ENCODE results near the gene TXNDC11.
A peak's percentile ranks its signal among the peaks of the same experiment; 100 is the strongest.

Gene TXNDC11

GRCh38 chr16:11762431-11762830 is 19.8 kb upstream of the TXNDC11 start:
- no peak overlapping the region for H3K4me3 ChIP-seq (replicated peaks in 1 of 2; ENCODE audit: low read depth in 2 of 2, low read length in 2 of 2)
- DNase-seq (ENCODE audit: low read depth in 2 of 2): no peak
- no peak for TF ChIP-seq CTCF (IDR thresholded peaks at IDR 0.05; ENCODE audit: low read depth, low read length)

- H3K4me3 ChIP-seq (replicated peaks in 1 of 2; ENCODE audit: low read depth in 2 of 2, low read length in 2 of 2): no peak overlapping the region
- no peak for DNase-seq (ENCODE audit: low read depth in 2 of 2)
- TF ChIP-seq CTCF (IDR thresholded peaks at IDR 0.05; ENCODE audit: low read depth, low read length): no peak
Observed at GRCh38 chr16:11759997-11760396, 17.3 kb upstream of the TXNDC11 start.

GRCh38 chr16:11759163-11759834 is 16.6 kb upstream of the TXNDC11 start:
- H3K4me3 ChIP-seq (replicated peaks in 1 of 2; ENCODE audit: low read depth in 2 of 2, low read length in 2 of 2): no peak overlapping the region
- no peak for TF ChIP-seq CTCF (IDR thresholded peaks at IDR 0.05; ENCODE audit: low read depth, low read length)
- no peak for DNase-seq (ENCODE audit: low read depth in 2 of 2)

- no peak overlapping the region for H3K4me3 ChIP-seq (replicated peaks in 1 of 2; ENCODE audit: low read depth in 2 of 2, low read length in 2 of 2)
- DNase-seq (ENCODE audit: low read depth in 2 of 2): peak; percentile 60 to 75
- TF ChIP-seq CTCF (IDR thresholded peaks at IDR 0.05; ENCODE audit: low read depth, low read length): no peak
Observed at GRCh38 chr16:11757671-11758545, 15.3 kb upstream of the TXNDC11 start.

GRCh38 chr16:11756248-11756647 is 13.6 kb upstream of the TXNDC11 start:
- DNase-seq (ENCODE audit: low read depth in 2 of 2): no peak
- H3K4me3 ChIP-seq (replicated peaks in 1 of 2; ENCODE audit: low read depth in 2 of 2, low read length in 2 of 2): no peak overlapping the region
- TF ChIP-seq CTCF (IDR thresholded peaks at IDR 0.05; ENCODE audit: low read depth, low read length): no peak

GRCh38 chr16:11755022-11755760 is 12.5 kb upstream of the TXNDC11 start:
- no peak overlapping the region for H3K4me3 ChIP-seq (replicated peaks in 1 of 2; ENCODE audit: low read depth in 2 of 2, low read length in 2 of 2)
- DNase-seq (ENCODE audit: low read depth in 2 of 2): no peak
- TF ChIP-seq CTCF (IDR thresholded peaks at IDR 0.05; ENCODE audit: low read depth, low read length): no peak
